ENCODE data around the gene TBC1D22A. TPM values are rescaled to one million over a fixed set of nuclear protein-coding genes. Genes with fewer than 3 reads are reported as not detected.
A peak's percentile ranks its signal among the peaks of the same experiment; 100 is the strongest.

Gene TBC1D22A
- total and polyA plus RNA-seq, 9 of the 15 experiments (the other 6 are each of a cell fraction or from before 2014, with no cell fraction given): 0.20 to 11.5 (median 5.2) TPM

- TF ChIP-seq CEBPZ (IDR thresholded peaks at IDR 0.05; ENCODE audit: borderline replicate concordance, low read depth, low read length): no peak
- TF ChIP-seq ZBTB49 (CRISPR knock-in tag; IDR thresholded peaks at IDR 0.05; ENCODE audit: borderline replicate concordance): no peak
- TF ChIP-seq, protein P1, sequence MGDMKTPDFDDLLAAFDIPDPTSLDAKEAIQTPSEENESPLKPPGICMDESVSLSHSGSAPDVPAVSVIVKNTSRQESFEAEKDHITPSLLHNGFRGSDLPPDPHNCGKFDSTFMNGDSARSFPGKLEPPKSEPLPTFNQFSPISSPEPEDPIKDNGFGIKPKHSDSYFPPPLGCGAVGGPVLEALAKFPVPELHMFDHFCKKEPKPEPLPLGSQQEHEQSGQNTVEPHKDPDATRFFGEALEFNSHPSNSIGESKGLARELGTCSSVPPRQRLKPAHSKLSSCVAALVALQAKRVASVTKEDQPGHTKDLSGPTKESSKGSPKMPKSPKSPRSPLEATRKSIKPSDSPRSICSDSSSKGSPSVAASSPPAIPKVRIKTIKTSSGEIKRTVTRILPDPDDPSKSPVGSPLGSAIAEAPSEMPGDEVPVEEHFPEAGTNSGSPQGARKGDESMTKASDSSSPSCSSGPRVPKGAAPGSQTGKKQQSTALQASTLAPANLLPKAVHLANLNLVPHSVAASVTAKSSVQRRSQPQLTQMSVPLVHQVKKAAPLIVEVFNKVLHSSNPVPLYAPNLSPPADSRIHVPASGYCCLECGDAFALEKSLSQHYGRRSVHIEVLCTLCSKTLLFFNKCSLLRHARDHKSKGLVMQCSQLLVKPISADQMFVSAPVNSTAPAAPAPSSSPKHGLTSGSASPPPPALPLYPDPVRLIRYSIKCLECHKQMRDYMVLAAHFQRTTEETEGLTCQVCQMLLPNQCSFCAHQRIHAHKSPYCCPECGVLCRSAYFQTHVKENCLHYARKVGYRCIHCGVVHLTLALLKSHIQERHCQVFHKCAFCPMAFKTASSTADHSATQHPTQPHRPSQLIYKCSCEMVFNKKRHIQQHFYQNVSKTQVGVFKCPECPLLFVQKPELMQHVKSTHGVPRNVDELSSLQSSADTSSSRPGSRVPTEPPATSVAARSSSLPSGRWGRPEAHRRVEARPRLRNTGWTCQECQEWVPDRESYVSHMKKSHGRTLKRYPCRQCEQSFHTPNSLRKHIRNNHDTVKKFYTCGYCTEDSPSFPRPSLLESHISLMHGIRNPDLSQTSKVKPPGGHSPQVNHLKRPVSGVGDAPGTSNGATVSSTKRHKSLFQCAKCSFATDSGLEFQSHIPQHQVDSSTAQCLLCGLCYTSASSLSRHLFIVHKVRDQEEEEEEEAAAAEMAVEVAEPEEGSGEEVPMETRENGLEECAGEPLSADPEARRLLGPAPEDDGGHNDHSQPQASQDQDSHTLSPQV (IDR thresholded peaks at IDR 0.05): peak; percentile 48; the same call in 1 of the 2 replicates
- TF ChIP-seq HNRNPL (IDR thresholded peaks at IDR 0.05; ENCODE audit: low read depth, low read length): no peak
- TF ChIP-seq ZC3H11A (IDR thresholded peaks at IDR 0.05; ENCODE audit: low read depth, low read length): no peak
- no peak for TF ChIP-seq GATAD2A (IDR thresholded peaks at IDR 0.05)
- TF ChIP-seq PKNOX1 (IDR thresholded peaks at IDR 0.05): peak; percentile 94
- no peak for TF ChIP-seq ETS2 (tag; IDR thresholded peaks at IDR 0.05; ENCODE audit: borderline replicate concordance, poor library complexity, severe bottlenecking)
- TF ChIP-seq SNRNP70 (optimal IDR thresholded peaks at IDR 0.05; ENCODE audit: low read depth, low read length): no peak
- TF ChIP-seq L3MBTL2 (IDR thresholded peaks at IDR 0.05): peak; percentile 79
- TF ChIP-seq, protein P2, sequence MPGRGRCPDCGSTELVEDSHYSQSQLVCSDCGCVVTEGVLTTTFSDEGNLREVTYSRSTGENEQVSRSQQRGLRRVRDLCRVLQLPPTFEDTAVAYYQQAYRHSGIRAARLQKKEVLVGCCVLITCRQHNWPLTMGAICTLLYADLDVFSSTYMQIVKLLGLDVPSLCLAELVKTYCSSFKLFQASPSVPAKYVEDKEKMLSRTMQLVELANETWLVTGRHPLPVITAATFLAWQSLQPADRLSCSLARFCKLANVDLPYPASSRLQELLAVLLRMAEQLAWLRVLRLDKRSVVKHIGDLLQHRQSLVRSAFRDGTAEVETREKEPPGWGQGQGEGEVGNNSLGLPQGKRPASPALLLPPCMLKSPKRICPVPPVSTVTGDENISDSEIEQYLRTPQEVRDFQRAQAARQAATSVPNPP (IDR thresholded peaks at IDR 0.05; ENCODE audit: borderline replicate concordance, insufficient read depth, insufficient read length): no peak
- TF ChIP-seq GTF2E2 (tag; IDR thresholded peaks at IDR 0.05): no peak
- no peak for TF ChIP-seq PHB2 (IDR thresholded peaks at IDR 0.05; ENCODE audit: low read depth)
- no peak for TF ChIP-seq SMARCB1 (IDR thresholded peaks at IDR 0.05; ENCODE audit: insufficient read length, low read depth)
- TF ChIP-seq SAFB (IDR thresholded peaks at IDR 0.05; ENCODE audit: borderline replicate concordance, low read depth, low read length): no peak
Measured at GRCh38 chr22:47129902-47130635, 367.6 kb downstream of the TBC1D22A start (continued).

Measured in K562 (cell line).